ENCODE measurements around the gene PYY. TPM values are rescaled to one million over a fixed set of nuclear protein-coding genes. Genes with fewer than 3 reads are reported as not detected.

Gene PYY
- 100 to 1,000 TPM in 1 of 3 donors, 10 to 100 TPM in 2; 22.0 to 141 (median 55.4) TPM for total RNA-seq
- long read RNA-seq, donor 1, partial matches to known transcripts = 15 of 19 reads
- long read RNA-seq, donor 1, other reads (novel, unspliced or antisense) = 1 of 19 reads
- long read RNA-seq, donor 2, transcript PYY-202 (3 exons, 580 nt) = major isoform, 10 of 62 reads
- long read RNA-seq, donor 2, partial matches to known transcripts = 49 of 62 reads
- long read RNA-seq, donor 2, other reads (novel, unspliced or antisense) = 3 of 62 reads

DNA sequence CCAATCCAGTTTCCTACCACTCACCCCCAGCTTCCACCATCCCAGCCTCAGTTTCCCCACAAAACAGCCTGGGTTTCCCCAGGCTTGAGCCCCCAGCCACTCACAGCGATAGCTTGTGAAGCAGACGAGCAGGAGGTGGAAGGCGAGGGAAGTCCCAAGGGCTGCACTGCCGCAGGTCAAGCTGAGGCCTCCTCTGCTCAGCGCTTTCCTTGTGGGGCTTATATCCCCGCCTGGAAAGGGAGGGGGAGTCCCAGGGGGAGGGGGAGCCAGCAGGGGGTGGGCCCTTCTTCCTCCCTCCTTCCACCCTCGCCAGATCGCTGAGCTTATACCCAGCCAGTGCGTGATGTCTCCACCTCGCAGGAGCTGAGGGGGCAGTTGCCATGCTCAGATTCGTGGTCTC, at the start of gene PYY:
TSS of gene PYY (minus strand) at position 195 of the 400 bp plus-strand sequence. CDS start 457 bp downstream, outside the sequence.
- H3K9me3 ChIP-seq = no peaks in the 10 kb centered on the region
- H3K4me3 ChIP-seq = no peak within 1 kb of the TSS
- H3K4me1 ChIP-seq (ENCODE audit: low read depth) = peaks cover 6% of the 10 kb centered on the region
- H3K36me3 ChIP-seq (ENCODE audit: low read depth) = no peaks in the 10 kb centered on the region
- no peak for ATAC-seq
- TF ChIP-seq, protein P1, sequence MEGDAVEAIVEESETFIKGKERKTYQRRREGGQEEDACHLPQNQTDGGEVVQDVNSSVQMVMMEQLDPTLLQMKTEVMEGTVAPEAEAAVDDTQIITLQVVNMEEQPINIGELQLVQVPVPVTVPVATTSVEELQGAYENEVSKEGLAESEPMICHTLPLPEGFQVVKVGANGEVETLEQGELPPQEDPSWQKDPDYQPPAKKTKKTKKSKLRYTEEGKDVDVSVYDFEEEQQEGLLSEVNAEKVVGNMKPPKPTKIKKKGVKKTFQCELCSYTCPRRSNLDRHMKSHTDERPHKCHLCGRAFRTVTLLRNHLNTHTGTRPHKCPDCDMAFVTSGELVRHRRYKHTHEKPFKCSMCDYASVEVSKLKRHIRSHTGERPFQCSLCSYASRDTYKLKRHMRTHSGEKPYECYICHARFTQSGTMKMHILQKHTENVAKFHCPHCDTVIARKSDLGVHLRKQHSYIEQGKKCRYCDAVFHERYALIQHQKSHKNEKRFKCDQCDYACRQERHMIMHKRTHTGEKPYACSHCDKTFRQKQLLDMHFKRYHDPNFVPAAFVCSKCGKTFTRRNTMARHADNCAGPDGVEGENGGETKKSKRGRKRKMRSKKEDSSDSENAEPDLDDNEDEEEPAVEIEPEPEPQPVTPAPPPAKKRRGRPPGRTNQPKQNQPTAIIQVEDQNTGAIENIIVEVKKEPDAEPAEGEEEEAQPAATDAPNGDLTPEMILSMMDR (IDR thresholded peaks at IDR 0.05) = no peak
- intact Hi-C loops (cut with DNase I, micrococcal nuclease) = no loop called here
- DNase-seq = peak in 1 of 3 donors; percentile 31

DNA sequence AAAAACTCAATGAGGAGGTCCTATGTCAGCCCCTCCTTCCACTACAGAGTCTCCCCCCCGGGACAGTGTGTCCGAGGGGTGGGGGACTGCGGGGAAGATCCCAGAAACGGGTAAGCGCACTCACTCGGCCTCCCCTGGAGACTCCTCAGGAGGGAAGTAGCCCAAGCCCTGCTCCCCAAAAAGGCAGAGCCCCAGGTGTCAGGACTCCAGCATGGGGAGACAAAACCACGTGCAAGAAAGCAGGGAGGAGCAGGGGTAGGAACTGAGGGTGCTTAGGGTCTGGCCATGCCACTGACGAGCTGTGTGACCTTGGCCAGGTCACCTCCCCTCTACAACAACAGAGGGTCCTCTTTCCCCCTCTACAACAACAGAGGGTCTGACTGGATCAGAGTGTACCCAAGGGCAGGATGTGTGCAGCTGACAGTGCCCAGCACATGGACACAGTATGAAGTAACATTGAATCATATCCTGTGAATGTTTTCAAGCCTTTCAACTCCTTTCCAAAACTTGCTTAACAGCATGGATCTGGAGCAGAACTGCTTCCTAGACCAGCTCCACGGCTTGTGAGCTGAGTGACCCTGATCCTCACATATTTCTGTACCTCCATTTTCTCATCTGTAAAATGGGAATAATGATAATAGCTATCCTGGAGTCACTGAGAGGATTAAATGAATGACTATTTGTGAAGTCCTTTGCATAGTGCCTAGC, 48.6 kb upstream of the PYY start:
- no peak overlapping the region for H3K4me3 ChIP-seq
- intact Hi-C loops (cut with DNase I, micrococcal nuclease) = no loop called here
- TF ChIP-seq, protein P1 (IDR thresholded peaks at IDR 0.05) = no peak
- peaks cover 26% of the 10 kb centered on the region for H3K4me1 ChIP-seq (ENCODE audit: low read depth)
- ATAC-seq (no peak), DNase-seq (peak in 1 of 3 donors; percentile 34)
- H3K9me3 ChIP-seq = no peaks in the 10 kb centered on the region
- H3K36me3 ChIP-seq (ENCODE audit: low read depth) = no peaks in the 10 kb centered on the region

DNA sequence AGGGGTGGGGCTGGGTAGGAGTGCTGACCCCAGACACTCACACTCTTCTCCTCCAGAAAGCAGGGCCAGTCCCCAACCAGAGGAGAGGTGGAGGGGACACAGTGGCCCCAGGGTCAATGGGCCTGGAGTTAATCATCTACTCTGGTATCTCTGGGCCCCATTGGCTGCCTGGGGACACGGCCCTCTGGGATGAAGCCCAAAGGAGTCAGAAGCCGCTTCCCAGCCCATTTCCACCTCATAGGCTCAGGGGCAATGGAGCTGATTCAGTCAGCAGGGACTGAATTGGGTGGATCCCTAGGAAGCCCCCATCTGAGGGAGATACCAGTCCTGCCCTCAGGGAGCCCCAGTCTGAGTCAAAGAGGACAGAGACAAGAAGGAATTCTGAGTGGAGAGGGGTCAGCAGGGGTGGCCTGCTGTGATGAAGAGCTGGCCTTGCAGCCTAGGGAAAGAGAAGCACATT, 47.8 kb upstream of the PYY start:
- no peak overlapping the region for H3K4me3 ChIP-seq
- TF ChIP-seq, protein P1 (IDR thresholded peaks at IDR 0.05) = no peak
- DNase-seq (peak in 1 of 3 donors; percentile 17), ATAC-seq (no peak)
- no peaks in the 10 kb centered on the region for H3K36me3 ChIP-seq (ENCODE audit: low read depth)
- peaks cover 23% of the 10 kb centered on the region for H3K4me1 ChIP-seq (ENCODE audit: low read depth)
- no peaks in the 10 kb centered on the region for H3K9me3 ChIP-seq
- intact Hi-C loops (cut with DNase I, micrococcal nuclease) = no loop called here

DNA sequence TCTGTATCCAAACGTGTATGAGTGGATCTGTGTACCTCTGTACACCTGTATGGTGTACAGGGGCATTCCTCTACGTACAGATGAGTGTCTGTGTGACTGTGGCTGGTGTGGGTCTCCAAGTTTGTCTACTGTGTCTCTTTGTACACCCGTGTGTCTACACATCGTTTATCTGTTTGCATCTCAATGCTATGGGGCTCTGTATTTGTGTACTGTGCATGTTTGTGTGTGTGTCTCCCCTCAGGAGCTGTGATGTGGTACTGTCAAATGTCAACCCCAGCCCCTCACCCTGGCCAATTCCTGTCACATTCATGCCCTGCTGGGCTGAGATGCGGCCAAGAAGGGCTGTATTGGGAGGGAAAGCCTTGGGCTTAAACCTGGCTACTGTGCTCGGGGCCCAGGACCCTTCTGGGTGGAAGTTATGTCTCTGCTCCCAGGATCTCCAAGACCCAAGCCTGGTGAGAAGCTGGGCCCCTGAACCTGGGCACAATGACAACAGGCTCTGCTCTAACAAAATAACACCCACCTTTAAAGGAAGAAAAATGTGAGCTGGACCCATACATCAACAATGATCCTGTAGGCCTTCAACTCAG, 47.2 kb upstream of the PYY start:
- ATAC-seq (no peak), DNase-seq (no peak)
- intact Hi-C loops (cut with DNase I, micrococcal nuclease) = no loop called here
- no peak overlapping the region for H3K4me3 ChIP-seq
- TF ChIP-seq, protein P1 (IDR thresholded peaks at IDR 0.05) = no peak
- H3K9me3 ChIP-seq = no peaks in the 10 kb centered on the region
- H3K4me1 ChIP-seq (ENCODE audit: low read depth) = peaks cover 17% of the 10 kb centered on the region
- H3K36me3 ChIP-seq (ENCODE audit: low read depth) = no peaks in the 10 kb centered on the region

DNA sequence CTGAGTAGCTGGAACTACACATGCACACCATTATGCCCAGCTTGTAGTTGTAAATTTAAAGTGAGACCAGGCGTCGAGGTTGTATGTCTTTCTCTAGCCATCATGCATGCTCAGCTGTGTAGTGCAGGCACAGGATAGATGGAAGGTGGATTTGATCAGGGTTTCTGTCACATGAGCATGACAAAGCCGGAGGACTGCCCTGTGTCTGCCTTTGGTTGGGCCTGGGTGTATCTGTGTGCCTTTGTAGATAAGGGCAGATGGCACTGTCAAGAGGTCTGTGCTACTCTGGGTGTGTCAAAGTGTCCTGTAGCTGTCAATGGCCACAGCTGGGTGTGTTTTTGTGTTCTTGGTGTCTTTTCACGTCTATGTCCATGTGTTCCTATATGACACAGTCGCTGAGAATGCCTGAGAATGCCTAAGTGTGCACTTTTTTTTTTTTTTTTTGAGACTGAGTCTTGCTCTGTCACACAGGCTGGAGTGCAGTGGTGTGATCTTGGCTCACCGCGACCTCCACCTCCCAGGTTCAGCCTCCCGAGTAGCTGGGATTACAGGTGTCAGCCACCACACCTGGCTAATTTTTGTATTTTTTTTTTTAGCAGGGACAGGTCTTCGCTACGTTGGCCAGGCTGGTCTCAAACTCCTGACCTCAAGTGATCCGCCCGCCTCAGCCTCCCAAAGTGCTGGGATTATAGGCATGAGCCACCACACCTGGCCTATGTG, 46.6 kb upstream of the PYY start:
- Histone ChIP-seq H3K9me3 (no peaks in the 10 kb centered on the region), H3K4me1 (ENCODE audit: low read depth) (peaks cover 11% of the 10 kb centered on the region), H3K36me3 (ENCODE audit: low read depth) (no peaks in the 10 kb centered on the region), H3K4me3 (no peak overlapping the region)
- no peak for ATAC-seq
- TF ChIP-seq, protein P1 (IDR thresholded peaks at IDR 0.05) = no peak
- no peak for DNase-seq
- intact Hi-C loops (cut with DNase I, micrococcal nuclease) = no loop called here

Data from mucosa of descending colon (tissue), 3 donors.